GM21360 (cell line): ENCODE results near the gene TSHZ2.
A peak's percentile ranks its signal among the peaks of the same experiment; 100 is the strongest.
"Not testable (repeated sequence)": the region's sequence is repeated elsewhere in the genome, so short reads cannot be mapped to it uniquely, and the experiment has no call there.

ENCODE experiments used
- ATAC-seq: cut with Tn5 transposase; IDR thresholded peaks from one replicate; pipeline ENCODE4 v1.9.1; 2021; ENCODE audit warnings: mild to moderate bottlenecking, moderate library complexity; ENCODE audit not compliant: unreplicated experiment

The TSHZ2 gene

DNA sequence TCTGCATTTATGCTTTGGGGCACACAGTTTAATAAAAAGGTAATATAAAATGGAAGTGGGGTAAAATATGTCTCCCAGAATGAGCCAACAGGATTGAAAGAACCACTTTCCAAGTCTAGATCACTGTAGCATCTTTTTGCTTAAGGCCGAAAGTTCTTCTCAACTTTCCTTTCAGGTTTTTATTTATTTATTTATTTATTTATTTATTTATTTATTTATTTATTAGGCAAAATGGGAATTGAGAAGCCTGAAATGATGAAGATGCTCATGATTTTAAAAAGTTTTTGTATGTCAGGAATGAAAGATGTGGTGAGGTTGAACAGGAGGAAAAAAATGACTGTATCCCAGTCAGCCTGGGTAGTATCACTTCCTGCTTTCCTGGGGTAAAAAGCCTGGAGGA, 24.0 kb downstream of the TSHZ2 start:
- no peak for ATAC-seq

DNA sequence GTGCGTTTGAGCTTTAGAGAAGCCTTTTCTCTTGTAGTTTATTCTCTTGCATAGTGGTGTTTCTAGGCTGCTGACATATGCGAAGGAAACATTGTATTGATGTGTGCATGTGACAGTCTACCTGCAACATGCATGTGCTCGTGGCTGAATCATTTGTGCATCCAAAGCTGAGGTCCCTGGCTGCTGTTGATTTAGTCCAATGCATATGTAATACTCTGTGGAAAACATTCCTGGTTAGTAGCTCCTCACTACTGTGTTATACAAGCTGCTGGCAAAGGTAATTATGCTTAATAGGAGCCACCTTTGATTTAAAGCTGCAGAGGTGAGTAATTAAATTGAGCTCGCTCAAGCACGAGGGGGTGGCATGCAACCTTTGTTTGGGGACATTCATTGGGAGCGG, 24.5 kb downstream of the TSHZ2 start:
- ATAC-seq: no peak

DNA sequence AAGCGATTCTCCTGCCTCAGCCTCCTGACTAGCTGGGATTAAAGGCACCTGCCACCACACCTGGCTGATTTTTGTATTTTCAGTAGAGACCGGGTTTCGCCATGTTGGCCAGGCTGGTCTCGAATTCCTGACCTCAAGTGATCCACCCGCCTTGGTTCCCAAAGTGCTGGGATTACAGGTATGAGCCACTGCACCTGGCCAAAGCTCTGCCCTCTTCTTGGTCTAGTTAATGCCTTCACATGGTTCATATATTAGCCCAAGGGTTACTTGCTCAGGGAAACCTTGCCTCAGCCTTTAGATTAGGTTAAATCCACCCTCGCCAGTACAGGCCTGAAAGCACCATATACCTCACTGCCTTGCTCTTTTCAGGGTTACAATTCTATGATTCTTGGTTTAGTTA, 26.1 kb downstream of the TSHZ2 start:
- ATAC-seq: no peak

DNA sequence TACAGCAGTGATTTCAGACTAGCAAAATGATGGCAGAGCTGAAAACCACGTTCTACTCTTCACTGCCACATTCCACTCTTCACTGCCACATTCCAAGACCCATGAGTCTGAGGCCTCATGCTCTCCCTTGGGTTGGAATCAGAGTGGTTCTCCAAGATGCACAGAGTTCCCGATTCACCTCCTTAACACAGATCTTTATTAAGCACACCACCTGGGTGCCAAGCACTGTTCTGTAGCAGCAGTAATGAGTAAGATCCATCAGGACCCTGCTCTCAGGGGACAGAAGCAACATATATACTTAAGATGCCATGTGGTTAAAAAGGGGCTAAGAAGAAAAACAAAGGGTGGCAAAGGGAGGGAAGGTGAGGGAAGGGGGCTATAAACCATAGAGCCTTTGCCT, 26.9 kb downstream of the TSHZ2 start:
- ATAC-seq: no peak

DNA sequence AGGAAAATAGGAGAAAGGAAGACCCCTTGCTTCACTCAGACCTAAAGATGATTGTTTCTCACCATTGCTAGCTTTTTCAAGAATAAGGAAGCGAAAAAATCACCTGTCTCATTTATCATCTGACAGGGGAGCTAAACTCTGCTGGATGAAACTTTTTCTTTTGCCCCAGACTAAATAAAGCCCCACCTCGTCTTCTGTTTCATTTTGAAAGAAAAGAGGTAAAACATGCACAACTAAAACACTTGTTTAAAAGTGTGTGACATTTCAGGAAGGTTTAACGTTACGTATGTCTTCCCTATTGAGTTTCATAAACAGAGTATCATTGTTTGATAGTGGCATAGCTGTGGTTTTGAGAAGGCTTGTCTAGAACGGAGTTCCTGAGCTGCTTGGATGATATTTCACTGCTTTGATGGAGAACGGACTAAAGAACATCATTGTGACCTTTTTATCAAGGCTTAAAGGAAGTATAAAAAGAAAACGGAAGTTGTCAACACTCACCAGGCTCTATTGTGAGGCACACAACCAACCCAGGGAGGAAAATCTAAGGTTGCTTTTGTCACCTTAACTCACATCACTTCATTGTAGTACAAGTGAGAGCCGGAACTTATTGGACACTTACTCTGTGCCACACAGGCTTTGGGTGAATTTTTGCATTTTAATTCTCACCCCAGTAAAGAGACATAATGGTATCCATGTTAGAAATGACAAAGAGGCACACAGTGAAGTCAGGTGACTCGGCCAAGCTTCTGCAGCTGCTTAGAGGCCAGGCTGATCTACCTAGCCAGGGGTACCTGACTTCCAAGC, 29.5 kb downstream of the TSHZ2 start:
- peak; percentile 74 for ATAC-seq

DNA sequence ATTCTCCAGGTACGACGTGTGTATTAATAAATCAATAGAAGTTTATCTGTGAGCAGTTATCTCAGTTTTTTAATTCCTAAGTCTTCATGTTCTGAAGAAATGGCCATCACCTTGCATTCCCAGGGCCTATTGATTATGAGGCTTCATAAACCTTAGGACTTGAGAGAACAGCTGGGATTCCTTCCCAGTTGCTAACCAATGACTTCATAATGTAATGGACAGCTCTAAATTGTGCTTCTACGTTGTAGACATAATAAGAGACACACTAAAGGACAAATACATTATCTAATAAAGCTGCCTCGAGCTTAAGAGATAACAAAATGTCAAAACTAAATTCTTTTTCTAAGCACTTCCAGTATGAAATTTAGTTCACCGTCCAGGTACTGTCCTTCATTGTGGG, 30.6 kb downstream of the TSHZ2 start:
- no peak for ATAC-seq

DNA sequence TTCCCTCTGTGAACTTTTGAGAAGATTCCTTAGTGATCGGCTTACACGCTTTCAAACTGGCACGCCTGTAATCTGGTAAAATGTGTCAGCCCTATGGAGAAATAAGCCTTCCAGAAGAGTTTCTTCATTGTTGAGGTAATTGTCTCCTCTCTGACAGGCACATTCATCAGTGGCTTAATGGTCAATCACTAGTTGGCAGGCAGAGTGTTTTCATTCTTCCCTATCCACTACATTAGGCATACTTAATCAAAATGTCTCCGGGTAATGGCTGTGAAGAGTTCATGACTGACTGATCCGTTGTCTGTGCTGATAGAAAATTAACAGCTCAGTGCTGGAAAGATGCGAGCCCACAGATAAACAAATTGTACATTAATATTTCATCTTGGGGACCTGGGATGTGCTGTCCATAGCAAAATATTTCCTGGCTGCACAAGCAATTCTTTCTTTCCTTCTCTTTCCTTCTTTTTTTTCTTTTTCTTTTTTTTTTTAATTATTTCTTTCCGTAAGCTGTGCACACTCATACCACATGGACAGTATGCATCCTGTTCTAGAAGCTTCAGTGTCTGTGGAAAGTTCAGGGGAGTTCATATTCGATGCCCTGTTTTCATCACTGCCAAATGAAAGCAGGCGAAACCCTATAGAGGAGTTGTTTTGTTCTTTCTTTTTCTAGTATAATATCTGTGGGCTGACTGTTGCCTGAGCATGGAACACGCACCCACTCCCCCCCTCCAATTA, 31.4 kb downstream of the TSHZ2 start:
- no peak for ATAC-seq

DNA sequence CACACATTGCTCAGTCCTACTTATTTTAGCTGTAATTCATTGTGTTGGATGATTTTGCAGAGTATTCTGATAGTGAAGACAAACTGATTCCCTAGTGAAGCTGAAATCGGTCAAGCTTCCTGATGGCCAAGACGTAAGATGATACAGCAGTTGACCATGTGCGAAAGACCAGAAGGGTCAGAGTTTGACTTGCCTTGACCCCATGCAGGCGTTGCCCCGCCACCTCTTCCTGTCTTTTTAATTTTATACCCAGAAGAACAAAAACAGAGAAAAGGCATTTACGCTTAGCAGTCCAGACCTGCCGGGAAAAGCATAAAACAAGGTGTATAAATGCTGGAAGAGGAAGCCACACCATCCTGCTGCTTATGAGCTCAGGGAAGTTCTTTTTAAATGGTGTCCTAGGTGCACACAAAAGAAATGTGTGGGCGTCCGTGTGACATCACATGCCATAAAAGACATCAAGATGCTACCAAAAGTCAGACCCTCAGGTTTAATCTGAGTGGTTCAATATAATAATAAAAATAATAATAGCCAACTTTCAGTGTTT, 32.2 kb downstream of the TSHZ2 start:
- no peak for ATAC-seq

DNA sequence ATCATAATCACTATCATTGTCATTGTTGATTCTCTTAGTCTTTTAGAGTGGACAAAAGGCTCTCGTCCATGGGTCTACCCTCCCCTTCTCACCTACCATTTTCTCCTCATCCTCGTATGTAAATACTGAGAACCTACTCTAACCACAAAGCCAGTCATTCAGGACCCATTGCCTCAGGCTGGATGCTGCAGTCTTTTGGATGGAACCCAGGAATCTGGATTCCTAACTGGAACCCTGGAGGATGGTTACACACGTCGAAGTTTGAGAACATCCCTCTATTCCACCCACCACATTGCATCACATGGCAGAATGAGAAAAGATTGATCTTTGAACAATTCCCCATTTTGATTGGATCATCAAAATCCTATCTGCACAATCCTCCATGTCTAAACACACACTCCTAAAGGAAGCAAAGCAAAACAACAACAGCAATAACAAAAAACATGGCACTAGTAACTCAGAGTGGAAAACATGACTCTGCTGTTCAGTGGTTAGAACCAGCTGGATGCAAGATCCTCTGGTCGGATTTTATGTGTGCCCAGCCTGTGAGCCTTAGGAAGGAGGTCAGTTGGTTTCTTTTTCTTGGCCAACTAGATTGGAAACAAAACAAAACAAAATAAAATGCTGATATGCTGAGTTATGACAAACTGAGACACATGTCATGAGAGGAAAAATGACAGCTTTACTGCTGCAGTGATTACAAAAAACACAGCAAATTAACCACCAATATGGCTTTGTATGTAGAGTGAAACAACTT, 38.0 kb downstream of the TSHZ2 start:
- no peak for ATAC-seq

DNA sequence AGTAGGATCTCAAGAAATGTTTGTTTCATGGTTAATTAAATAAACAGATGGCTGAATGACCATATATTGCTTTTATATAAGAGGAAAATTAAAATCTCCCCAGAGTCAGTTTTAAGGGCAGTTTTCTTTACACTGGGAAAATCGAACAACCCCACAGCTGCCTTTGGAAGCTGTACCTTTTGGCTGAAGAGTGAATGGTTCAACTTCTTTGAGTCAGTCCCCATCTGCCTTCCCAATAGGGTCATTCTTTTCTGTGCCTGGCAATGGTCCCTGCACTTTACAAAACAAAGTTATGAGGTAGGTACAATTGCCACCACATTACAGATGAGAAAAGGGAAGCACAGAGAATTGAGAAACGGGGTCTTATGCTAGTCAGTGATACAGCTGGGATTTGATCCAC, 39.5 kb downstream of the TSHZ2 start:
- ATAC-seq: no peak

DNA sequence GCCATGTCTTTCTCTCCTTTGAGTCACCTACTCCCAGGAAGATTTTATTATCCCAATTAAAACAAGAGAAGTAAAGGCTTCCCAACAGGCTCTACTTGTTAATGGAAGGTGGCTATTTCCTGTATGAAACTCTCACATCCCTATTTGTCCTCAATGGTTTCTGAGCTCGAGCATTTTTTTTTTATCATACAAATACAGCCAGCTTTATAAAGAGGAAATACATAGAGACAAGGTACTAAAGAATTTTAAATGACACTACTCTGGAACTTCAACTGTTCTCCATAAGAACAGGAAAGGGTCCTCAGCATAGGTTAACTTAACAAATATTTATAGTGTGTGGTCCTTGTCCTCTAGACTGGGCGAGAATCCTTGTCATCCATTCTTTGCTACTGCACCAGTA, 41.0 kb downstream of the TSHZ2 start:
- ATAC-seq: no peak

DNA sequence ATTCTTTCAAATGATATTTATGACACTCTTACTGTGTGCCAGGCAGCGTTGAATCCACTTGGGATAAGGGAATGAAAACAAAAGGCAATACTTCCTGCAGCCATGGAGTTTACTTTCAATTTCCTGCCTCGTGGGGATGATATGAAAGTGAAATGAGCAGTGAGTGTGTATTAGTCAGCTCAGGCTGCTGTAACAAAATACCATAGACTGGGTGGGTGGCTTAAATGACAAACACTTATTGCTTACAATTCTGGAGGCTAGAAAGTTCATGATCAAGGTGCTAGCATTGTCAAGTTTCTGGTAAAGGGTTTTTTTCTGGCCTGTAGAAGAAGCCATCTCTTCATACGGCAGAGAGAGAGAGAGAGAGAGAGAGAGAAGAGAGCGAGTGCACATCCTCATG, 41.7 kb downstream of the TSHZ2 start:
- no peak for ATAC-seq

DNA sequence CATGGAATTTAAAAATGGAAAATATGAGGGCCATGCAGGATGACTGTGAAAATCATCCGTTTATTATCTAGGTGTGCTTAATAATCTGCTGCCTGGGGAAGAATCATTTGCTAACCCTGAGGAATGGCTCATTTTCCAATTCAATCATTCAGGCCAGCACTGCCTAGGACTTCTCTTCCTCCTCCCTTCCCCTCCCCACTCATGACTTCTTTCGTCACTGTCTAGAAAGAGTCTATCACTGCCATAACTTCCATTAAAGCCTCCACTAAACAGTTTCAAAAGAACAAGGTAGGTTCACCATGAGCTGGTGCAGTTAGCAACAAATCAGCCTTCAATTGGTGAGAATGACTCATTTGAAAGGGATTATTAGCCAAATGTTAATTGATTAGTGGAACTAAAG, 43.9 kb downstream of the TSHZ2 start:
- ATAC-seq: no peak

DNA sequence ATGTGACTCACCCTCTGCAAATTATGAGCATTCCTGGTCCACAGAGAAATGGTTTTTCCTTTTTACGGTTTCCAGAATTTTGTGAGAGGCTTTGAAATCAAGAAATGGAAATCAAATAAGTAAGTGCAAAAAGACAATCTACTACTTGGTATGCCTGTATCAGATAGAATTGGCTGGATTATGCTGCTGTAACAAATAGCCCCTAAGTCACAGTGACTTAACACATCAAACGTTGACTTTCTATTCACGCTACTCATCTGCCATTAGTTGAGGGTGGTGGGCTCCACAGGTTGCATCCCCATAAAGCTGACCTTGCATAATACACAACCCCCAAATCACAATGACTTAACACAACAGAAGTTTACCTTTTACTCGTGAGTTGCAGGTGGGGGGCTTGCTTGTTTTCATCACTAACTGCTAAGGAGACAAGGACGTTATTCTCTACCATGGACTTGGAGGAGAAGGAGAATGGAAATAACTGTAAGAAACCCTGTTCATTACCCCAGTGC, 44.4 kb downstream of the TSHZ2 start:
- ATAC-seq: no peak

DNA sequence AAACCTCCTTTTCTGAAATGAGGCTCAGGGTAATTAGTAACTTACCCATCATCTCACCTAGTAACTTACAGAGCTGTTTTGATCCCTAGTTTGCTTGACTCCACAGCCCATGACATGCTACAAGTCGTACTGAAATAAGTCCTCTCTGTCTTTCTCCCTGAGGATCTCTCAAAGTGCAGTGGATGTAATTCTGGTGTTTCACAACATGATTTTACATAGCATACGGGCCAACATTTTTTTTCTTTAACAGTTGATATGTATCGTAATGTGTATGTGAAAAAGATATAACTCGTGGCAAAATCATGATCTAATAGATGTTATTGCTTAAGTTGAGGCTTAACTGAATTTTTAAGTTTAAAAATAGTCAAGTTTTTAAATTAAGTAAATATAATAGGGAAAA, 45.0 kb downstream of the TSHZ2 start:
- ATAC-seq: no peak

DNA sequence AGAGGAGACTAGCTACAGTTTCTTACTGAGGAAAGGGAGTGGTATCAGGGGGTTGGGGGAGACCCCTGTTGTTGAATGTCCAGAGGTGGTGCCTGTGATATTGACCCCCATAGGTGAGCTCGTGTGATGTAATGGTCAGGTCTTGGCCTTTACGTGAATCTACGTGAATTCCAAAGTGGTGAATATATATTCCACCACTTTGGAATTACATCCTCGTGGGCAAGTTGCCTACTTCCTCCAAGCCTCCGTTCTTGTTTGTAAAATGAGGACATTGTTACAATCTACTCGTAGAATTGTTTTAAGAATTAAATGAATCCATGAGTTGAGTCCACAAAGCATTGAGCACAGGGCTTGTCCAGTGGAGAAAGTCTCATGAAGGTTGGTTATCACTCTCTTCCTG, 47.3 kb downstream of the TSHZ2 start:
- ATAC-seq: no peak

DNA sequence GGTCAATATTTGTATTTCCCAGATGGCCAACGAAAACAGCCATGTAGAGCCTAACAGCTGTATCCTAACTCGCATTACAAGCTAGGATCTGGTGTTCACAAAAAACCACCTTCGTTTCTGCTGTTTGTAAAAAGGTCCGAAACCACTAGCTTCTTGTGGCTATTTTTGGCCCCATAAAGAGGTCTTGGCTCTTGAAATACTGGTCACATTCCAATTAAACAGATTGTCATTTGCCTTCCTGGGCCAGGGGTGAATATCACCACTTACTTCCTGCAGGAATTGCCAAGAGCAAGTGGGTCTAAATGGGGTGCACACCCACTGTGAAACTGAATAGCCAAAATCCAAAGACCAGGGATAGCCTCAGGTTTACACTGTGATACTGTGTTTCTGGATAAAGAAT, 48.2 kb downstream of the TSHZ2 start:
- ATAC-seq: no peak

DNA sequence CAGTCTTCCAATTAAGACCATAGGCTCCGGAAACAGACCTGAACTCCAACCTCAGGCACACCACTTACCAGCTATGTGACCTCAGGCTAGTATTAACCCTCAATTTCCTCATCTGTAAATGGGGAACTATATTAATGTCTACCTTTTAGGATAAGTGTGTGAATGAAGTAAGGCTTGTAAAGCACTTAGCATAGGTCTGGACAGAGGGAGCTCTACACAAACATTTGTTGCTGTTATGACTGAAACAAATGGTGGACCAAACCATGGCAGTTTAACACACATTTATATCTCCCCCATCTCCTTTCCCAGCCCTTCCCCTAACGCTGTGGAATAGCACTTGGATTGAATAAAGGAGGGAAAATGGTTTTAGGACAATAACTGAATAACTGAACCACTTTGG, 48.7 kb downstream of the TSHZ2 start:
- no peak for ATAC-seq

DNA sequence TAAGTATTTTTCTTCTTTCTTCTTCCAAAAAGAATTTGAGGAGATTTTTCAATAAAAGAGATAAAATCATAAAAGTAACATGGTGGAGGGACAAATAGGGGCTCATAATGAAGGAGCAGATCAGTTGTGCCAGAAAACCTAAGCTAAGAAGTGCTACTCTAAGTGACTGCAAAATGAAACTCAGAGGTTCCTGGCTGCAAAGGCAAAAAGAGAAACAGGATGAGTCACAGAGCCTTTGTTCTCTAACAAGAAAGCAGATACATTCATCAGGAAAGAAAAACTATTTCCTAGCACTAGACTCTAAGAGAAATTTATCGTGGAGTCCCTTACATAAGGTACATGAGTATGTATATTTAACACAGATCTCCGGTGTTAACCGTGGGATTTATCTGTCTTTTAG, 49.8 kb downstream of the TSHZ2 start:
- ATAC-seq: no peak

DNA sequence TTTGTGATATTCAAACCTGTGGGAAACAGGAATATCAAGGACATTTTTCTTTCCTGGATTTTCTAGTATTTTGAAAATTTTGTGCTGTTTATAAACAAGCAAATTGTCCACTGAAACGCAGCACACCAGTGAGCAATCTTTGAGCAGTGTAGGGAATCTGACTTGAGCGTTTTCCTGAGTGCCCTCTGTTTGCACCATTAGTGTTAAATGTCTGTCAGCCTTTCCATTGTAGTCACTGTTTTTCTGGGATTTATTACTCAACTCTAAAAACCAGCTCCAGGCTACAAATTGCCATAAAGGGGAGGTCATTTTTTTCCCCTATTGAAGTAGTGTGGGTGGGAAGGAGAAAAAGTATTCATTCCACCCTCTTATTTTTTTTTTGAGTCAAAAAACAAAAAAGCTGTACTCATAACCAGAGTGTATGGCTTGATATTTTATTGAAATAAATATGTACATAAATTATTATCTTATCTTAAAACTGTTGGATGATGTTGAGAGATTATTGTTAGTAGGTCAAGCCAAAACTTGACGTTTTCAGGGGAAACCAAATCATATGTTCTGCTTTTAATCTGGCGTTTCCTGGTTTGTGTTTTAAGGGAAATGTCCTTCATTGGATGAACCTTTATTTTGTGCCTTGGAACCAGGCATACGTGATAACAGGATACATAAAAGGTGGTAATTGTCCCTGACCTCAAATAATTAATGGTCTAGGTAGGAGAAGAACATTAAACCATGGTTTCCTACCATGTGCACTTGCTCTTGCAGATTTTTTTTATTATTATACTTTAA, 51.8 kb downstream of the TSHZ2 start:
- ATAC-seq: no peak

DNA sequence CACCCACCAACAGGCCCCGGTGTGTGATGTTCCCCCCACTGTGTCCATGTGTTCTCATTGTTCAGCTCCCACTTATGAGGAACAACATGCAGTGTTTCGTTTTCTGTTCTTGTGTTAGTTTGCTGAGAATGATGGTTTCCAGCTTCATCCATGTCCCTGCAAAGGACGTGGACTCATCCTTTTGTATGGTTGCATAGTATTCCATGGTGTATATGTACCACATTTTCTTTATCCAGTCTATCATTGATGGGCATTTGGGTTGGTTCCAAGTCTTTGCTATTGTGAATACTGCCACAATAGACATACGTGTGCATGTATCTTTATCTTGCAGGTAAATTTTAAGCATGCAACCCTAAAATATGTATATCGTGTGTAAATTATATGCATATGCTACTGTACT, 52.5 kb downstream of the TSHZ2 start:
- not testable (repeated sequence) for ATAC-seq
